GM12892 (cell line): ENCODE measurements around the gene MYOD1.

Experiments used
- POLR2A ChIP-seq: IDR thresholded peaks from 2 replicates; pipeline ENCODE4 v1.6.1; 2011; ENCODE audit warnings: low read depth, low read length, control low read depth
- POLR2AphosphoS5 ChIP-seq: IDR thresholded peaks from 2 replicates; pipeline ENCODE4 v1.6.1; 2011; ENCODE audit warnings: low read depth, low read length, control low read depth
- TAF1 ChIP-seq: IDR thresholded peaks from 2 replicates; pipeline ENCODE4 v1.6.1; 2011; ENCODE audit warnings: low read depth, mild to moderate bottlenecking, control low read depth, low read length, borderline replicate concordance

DNA sequence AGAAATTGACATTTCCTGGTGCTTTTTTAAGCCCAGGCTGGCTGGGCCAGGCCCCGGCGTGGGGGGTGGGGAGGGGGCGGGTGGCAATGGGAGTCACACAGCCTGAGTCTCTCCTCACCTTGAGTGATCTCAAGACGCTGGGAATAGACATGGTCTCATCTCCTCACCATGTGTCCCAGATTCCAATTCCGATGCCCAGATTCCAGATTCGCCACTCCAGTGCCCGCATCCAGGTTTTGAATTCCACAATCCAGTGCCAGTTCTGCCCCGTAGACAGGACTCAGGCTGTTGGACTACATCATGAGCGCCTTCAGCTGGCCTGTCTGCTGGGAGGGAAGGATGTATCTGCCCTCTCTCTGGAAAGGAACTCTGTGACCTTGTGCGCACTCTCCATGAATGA, 34.3 kb downstream of the MYOD1 start:
- TF ChIP-seq TAF1 (no peak), POLR2AphosphoS5 (no peak), POLR2A (no peak)
